Kasumi-1 (cell line): ENCODE data around the gene ZNHIT2.

Experiments used
- DNase-seq, 2 experiments: peaks; one replicate each; lab custom pipeline; 2025; lab: John Stamatoyannopoulos, UW

The ZNHIT2 gene

GRCh38 chr11:65134240-65134951 is 16.9 kb upstream of the ZNHIT2 start, which contains the start of gene SYVN1:
Gene SYVN1 (minus strand): TSS chr11:65134519. CDS start chr11:65133601, 918 bp downstream.
- peak; percentile 90 to 92 for DNase-seq

- peak in 1 of 2 experiments; percentile 23 for DNase-seq
Observed at GRCh38 chr11:65133724-65134123, 16.2 kb upstream of the ZNHIT2 start.

GRCh38 chr11:65132988-65133700 is 15.6 kb upstream of the ZNHIT2 start:
- peak; percentile 16 to 23 for DNase-seq

- DNase-seq: peak in 1 of 2 experiments; percentile 8
Observed at GRCh38 chr11:65132238-65132987, 14.9 kb upstream of the ZNHIT2 start.

GRCh38 chr11:65131895-65132237 is 14.4 kb upstream of the ZNHIT2 start:
- DNase-seq: no peak

- no peak for DNase-seq
Observed at GRCh38 chr11:65131417-65131776, 13.9 kb upstream of the ZNHIT2 start.

GRCh38 chr11:65130631-65131416 is 13.3 kb upstream of the ZNHIT2 start:
- DNase-seq: no peak

GRCh38 chr11:65129649-65130441 is 12.3 kb upstream of the ZNHIT2 start:
- no peak for DNase-seq

GRCh38 chr11:65128182-65129145 is 11.0 kb upstream of the ZNHIT2 start:
- no peak for DNase-seq

- DNase-seq: no peak
Observed at GRCh38 chr11:65127473-65128181, 10.1 kb upstream of the ZNHIT2 start.

GRCh38 chr11:65126624-65127274 is 9.2 kb upstream of the ZNHIT2 start:
- no peak for DNase-seq

- DNase-seq: no peak
Observed at GRCh38 chr11:65125197-65126056, 7.9 kb upstream of the ZNHIT2 start.

GRCh38 chr11:65124480-65125196 is 7.1 kb upstream of the ZNHIT2 start:
- no peak for DNase-seq

- peak; percentile 98 to 99 for DNase-seq
Observed at GRCh38 chr11:65121865-65122696, 4.6 kb upstream of the ZNHIT2 start, which contains the start of the genes FAU and MRPL49. Gene FAU (minus strand): TSS chr11:65122134. CDS start chr11:65121813, 321 bp downstream. Gene MRPL49 (plus strand): TSS chr11:65122321. CDS start chr11:65122347, 26 bp downstream.

- DNase-seq: no peak
Observed at GRCh38 chr11:65121447-65121864, 4.0 kb upstream of the ZNHIT2 start.

GRCh38 chr11:65120831-65121230 is 3.3 kb upstream of the ZNHIT2 start:
- DNase-seq: no peak
